Natural killer cell (primary cell): Measurements from ENCODE around the gene CHST11. TPM values are rescaled to one million over a fixed set of nuclear protein-coding genes. Genes with fewer than 3 reads are reported as not detected.

ENCODE experiments used
- ATAC-seq, 3 donors: fragments of 150-1000 bp in 2 of 3; fragments of 200-7000 bp in 1 of 3; cut with Tn5 transposase; 1 replicate in 1 of 3; 2 replicates in 2 of 3; pipeline ENCODE4 v1.10.0; 2021; ENCODE audit warnings: mild to moderate bottlenecking in 2 of 3, moderate library complexity in 2 of 3
- DNase-seq, 2 donors: peaks; one replicate each; pipeline versions ENCODE4 v3.0.0 to v3.0.0-alpha.2; 2013 to 2021; ENCODE audit warnings: mixed read lengths in 1 of 2
- H3K27ac ChIP-seq: one replicate; pipeline ENCODE4 v1.5.1; 2013; ENCODE audit warnings: mild to moderate bottlenecking, low read length
- H3K27me3 ChIP-seq: one replicate; pipeline ENCODE4 v1.6.1; 2013; ENCODE audit warnings: low read length; ENCODE audit not compliant: control insufficient read depth, insufficient read depth
- H3K36me3 ChIP-seq: one replicate; pipeline ENCODE4 v1.6.1; 2013; ENCODE audit warnings: low read length; ENCODE audit not compliant: control insufficient read depth, insufficient read depth
- H3K4me1 ChIP-seq: one replicate; pipeline ENCODE4 v1.6.1; 2013; ENCODE audit warnings: low read length; ENCODE audit not compliant: control insufficient read depth, insufficient read depth
- H3K4me3 ChIP-seq: one replicate; pipeline ENCODE4 v1.5.1; 2013; ENCODE audit warnings: low read length
- H3K9me3 ChIP-seq: one replicate; pipeline ENCODE4 v1.6.1; 2013; ENCODE audit warnings: low read length; ENCODE audit not compliant: control insufficient read depth, insufficient read depth
- H3K27ac Mint-ChIP-seq, 2 donors: one replicate each; pipeline ENCODE4 v1.8.0; 2022; ENCODE audit warnings: mild to moderate bottlenecking in 2 of 2, mixed read lengths in 2 of 2, moderate library complexity in 1 of 2
- H3K27me3 Mint-ChIP-seq, 2 donors: one replicate each; pipeline ENCODE4 v1.8.0; 2022; ENCODE audit warnings: low read depth in 2 of 2, mixed read lengths in 2 of 2
- H3K36me3 Mint-ChIP-seq: one replicate; pipeline ENCODE4 v1.8.0; 2022; ENCODE audit warnings: mixed read lengths
- H3K4me1 Mint-ChIP-seq, 2 donors: one replicate each; pipeline ENCODE4 v1.8.0; 2022; ENCODE audit warnings: mixed read lengths in 2 of 2
- H3K4me3 Mint-ChIP-seq: one replicate; pipeline ENCODE4 v1.8.0; 2022; ENCODE audit warnings: mild to moderate bottlenecking, moderate library complexity, mixed read lengths
- H3K9me3 Mint-ChIP-seq, 2 donors: one replicate each; pipeline ENCODE4 v1.8.0; 2022; ENCODE audit warnings: mixed read lengths in 2 of 2
- CTCF ChIP-seq: fragments of 200-600 bp; IDR thresholded peaks from one replicate; pipeline ENCODE4 v1.8.0; 2022; ENCODE audit warnings: antibody characterized with exemption
- WGBS: methylation state at CpG from one replicate; pipeline ENCODE4 v1.1.7; 2013; ENCODE audit warnings: missing lambda C conversion rate; ENCODE audit not compliant: insufficient coverage; 5-methylcytosine and 5-hydroxymethylcytosine counted together
- intact Hi-C: fragments of 100-400 bp; cut with micrococcal nuclease; formaldehyde crosslinking; loops from one replicate; pipeline ENCODE4 v1.14.2; 2022
- total RNA-seq, 4 donors: library from RNA; stranded (reverse); fragments of 120-200 nt in 1 of 4; gene quantifications; one replicate each; pipeline versions ENCODE4 v1.2.3 to v1.2.4, GENCODE V29; 2013 to 2022

CHST11 gene
- total RNA-seq, 3 donors from 2014 or later (not counting 1 experiment from before 2014, with no cell fraction given), result 85.3 to 118 (median 96.1) TPM

DNA sequence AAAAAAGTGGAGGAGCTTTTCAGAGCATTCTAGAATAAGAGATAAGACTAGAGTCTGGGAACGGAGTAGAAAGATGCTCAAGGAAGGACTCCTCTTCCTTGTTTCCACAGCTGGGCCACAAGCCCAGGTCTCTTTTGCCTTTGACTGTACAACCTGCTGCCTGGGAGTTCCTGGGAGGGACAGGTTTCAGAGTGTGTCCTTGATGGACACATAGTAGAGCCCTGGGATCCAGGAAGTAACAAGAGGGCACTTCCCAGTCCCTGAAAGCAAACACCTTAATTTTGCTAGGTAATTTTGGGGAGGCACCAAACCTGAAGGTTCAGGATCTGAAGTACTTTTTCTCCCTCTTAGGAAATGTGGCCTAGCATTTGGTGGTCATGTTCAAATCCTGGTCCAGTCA, 44.4 kb downstream of the CHST11 start:
- DNase-seq (no peak), ATAC-seq (no peak)
- H3K27me3 ChIP-seq, result no peaks in the 10 kb centered on the region
- H3K4me3 ChIP-seq, result no peak overlapping the region
- H3K27ac ChIP-seq, result no peak overlapping the region
- intact Hi-C loops, result no loop called here
- no peaks in the 10 kb centered on the region for H3K27me3 Mint-ChIP-seq
- no peaks in the 10 kb centered on the region for H3K36me3 ChIP-seq
- peaks cover 85 to 86% of the 10 kb centered on the region in 2 donors for H3K4me1 Mint-ChIP-seq
- no peak overlapping the region for H3K4me3 Mint-ChIP-seq
- H3K9me3 ChIP-seq, result no peaks in the 10 kb centered on the region
- H3K36me3 Mint-ChIP-seq, result no peaks in the 10 kb centered on the region
- H3K4me1 ChIP-seq, result peaks cover 67% of the 10 kb centered on the region
- no peak for TF ChIP-seq CTCF
- H3K9me3 Mint-ChIP-seq, result no peaks in the 10 kb centered on the region
- 90% methylated on average over 1 of the region's 1 CpG for WGBS
- peak overlapping the region; percentile 0 to 35 for H3K27ac Mint-ChIP-seq

GRCh38 chr12:104501660-104502059, 44.9 kb downstream of the CHST11 start:
- no peak for DNase-seq
- no peaks in the 10 kb centered on the region for H3K9me3 ChIP-seq
- no peak overlapping the region for H3K4me3 ChIP-seq
- no peaks in the 10 kb centered on the region for H3K36me3 ChIP-seq
- Mint-ChIP-seq H3K4me1 (peaks cover 85 to 91% of the 10 kb centered on the region in 2 donors), H3K27me3 (no peaks in the 10 kb centered on the region), H3K9me3 (no peaks in the 10 kb centered on the region), H3K36me3 (no peaks in the 10 kb centered on the region), H3K27ac (peak overlapping the region; percentile 0 to 35), H3K4me3 (no peak overlapping the region)
- H3K4me1 ChIP-seq, result peaks cover 67% of the 10 kb centered on the region
- TF ChIP-seq CTCF, result no peak
- H3K27me3 ChIP-seq, result no peaks in the 10 kb centered on the region
- intact Hi-C loops, result no loop called here
- WGBS, result 64% methylated on average over 3 of the region's 3 CpGs
- no peak overlapping the region for H3K27ac ChIP-seq
- no peak for ATAC-seq

DNA sequence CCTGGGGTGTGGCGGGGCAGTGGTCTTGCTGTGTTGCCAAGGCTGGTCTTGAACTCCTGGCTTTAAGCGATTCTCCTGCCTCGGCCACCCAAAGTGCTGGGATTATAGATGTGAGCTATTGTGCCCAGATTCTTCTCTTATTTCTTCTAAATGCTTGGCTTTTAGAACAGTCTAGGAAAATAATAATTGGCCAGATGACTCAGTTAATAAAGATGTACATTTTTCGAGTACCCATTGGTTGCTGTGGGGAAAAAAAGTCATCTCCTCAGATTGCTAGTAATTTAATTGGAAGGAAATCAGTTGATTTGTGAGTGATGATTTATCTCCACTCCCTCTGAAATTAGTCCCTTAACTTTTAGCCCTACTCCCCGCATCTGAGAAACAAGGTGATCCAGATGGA, 45.5 kb downstream of the CHST11 start:
- no peaks in the 10 kb centered on the region for H3K9me3 Mint-ChIP-seq
- H3K27ac Mint-ChIP-seq, result peak overlapping the region; percentile 0 to 35
- H3K4me1 Mint-ChIP-seq, result peaks cover 85 to 92% of the 10 kb centered on the region in 2 donors
- H3K27ac ChIP-seq, result no peak overlapping the region
- H3K36me3 ChIP-seq, result no peaks in the 10 kb centered on the region
- peaks cover 68% of the 10 kb centered on the region for H3K4me1 ChIP-seq
- peak overlapping the region; percentile 51 for H3K4me3 Mint-ChIP-seq
- H3K4me3 ChIP-seq, result no peak overlapping the region
- no peak for TF ChIP-seq CTCF
- no peaks in the 10 kb centered on the region for H3K9me3 ChIP-seq
- intact Hi-C loops, result no loop called here
- H3K27me3 Mint-ChIP-seq, result no peaks in the 10 kb centered on the region
- DNase-seq (no peak), ATAC-seq (no peak)
- H3K36me3 Mint-ChIP-seq, result no peaks in the 10 kb centered on the region
- H3K27me3 ChIP-seq, result no peaks in the 10 kb centered on the region
- 97% methylated on average over 5 of the region's 5 CpGs for WGBS

DNA sequence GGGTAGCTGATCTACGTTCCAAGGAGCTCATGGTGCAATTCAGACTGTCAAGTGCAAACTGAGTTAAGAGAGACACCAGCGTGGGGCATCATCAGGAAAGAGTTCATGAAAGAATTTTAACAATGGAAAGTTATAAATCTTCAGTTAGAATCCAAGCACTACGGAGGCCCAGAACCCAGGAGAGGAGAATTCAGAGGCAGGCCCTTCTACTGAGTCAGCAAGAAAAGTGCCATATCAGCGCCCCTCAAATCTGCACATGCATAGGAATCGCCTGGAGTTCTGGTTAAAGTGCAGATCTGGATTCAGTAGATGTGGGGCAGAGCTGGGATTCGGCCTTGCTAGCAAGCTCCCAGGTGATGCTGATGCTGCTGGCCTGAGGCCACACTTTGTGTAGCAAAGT, 45.9 kb downstream of the CHST11 start:
- WGBS, result 78% methylated on average over 6 of the region's 6 CpGs
- Mint-ChIP-seq H3K27me3 (no peaks in the 10 kb centered on the region), H3K4me3 (peak overlapping the region; percentile 51), H3K36me3 (no peaks in the 10 kb centered on the region), H3K9me3 (no peaks in the 10 kb centered on the region), H3K27ac (peak overlapping the region; percentile 0 to 35), H3K4me1 (peaks cover 85 to 92% of the 10 kb centered on the region in 2 donors)
- TF ChIP-seq CTCF, result no peak
- H3K9me3 ChIP-seq, result no peaks in the 10 kb centered on the region
- no peak overlapping the region for H3K27ac ChIP-seq
- ATAC-seq, result no peak
- no peaks in the 10 kb centered on the region for H3K36me3 ChIP-seq
- peaks cover 68% of the 10 kb centered on the region for H3K4me1 ChIP-seq
- H3K4me3 ChIP-seq, result no peak overlapping the region
- no peaks in the 10 kb centered on the region for H3K27me3 ChIP-seq
- intact Hi-C loops, result no loop called here
- DNase-seq, result no peak
